NCI-H1105 treated with DMSO at 0.1 percent for 48 hours (cell line): ENCODE data around the gene GAB2.

ENCODE experiments used
- DNase-seq: peaks from one replicate; lab custom pipeline; 2025; lab: John Stamatoyannopoulos, UW

The GAB2 gene

DNA sequence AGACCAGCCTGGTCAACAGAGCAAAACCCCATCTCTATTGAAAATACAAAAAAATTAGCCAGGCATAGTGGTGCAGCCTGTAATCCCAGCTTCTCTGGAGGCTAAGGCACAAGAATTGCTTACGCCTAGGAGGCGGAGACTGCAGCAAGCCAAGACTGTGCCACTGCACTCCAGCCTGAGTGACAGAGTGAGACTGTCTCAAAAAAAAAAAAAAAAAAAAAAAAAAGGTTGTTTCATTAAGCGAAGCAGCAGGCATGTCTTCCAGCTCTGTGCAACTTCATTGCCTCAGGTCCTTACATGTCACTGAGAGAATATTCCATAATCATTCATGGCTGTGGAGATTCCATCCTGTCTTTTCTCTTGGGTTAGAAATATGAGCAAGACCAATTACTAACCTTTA lies 16.9 kb downstream of the GAB2 start:
- DNase-seq: no peak

DNA sequence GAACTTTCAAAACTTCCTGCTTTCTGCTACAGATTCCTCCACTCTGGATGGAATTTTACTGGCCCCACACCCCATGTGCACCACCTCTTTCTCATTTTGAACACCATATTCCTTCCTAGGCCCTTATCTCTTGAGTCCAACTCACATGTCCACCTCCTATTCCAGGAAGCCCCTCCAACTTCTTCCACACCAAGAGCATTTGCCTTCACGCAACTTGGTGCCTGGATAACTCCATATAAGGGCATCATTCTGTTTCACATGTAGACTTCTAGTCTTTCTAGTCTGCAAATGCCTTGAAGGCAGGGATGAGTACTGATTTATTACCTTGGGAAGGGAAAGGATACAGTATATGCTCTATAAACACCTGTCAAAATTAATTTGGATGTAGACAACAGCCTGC lies 17.5 kb downstream of the GAB2 start:
- DNase-seq: no peak

DNA sequence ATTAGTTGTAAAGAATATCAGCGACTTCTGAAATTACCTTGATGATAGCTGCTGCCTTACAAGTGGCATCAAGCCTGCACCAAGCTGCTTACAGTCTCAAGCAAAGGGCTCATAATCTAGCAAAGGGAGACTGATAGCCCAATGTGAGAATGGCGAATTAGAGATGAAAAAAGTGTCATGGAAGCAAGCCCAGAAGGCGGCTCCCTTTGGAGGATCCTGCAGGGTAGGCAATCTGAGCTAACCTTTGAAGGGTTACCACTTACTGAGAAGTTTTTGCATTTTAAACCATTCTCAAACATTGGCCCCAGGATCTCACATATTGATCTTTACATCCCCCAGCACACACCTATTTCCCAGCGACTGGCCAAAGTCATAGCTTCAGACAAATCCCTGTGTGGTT lies 18.5 kb downstream of the GAB2 start:
- no peak for DNase-seq

DNA sequence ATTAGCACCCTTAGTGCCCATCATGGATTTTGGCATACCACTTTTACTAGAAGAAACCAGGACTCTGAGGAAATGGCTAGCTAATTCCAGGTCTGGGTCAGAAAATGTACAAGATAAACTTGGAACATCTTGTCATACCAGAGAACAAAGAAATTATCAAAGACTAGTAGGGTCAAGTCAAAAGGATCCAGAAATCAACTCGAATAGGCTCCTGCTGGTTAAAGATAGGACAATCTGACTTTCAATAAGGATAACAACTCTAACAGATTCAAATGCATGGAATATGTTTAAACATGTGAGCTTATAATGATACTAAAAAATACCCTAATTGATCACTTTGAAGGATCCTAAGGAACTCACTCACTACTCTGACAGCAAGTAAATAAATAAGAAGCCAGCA lies 18.9 kb downstream of the GAB2 start:
- DNase-seq: no peak

DNA sequence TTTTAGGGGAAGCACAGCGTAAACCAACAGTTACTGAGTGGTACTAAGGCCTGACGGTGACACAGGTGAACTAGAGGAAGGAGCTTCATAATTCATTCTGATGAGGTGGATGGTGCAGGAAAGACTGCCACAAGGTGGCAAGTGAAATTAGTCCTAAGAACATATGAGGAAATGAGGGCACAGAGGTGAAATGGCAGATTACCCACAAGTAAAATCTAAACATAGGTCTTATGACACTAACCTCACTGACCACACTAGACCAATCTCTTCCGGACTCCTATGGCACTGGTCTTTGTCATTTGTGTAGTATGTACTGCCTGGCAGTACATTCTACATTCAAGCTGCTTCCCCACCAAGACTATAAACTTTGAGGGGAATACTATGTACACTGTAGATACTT lies 20.2 kb downstream of the GAB2 start:
- no peak for DNase-seq

DNA sequence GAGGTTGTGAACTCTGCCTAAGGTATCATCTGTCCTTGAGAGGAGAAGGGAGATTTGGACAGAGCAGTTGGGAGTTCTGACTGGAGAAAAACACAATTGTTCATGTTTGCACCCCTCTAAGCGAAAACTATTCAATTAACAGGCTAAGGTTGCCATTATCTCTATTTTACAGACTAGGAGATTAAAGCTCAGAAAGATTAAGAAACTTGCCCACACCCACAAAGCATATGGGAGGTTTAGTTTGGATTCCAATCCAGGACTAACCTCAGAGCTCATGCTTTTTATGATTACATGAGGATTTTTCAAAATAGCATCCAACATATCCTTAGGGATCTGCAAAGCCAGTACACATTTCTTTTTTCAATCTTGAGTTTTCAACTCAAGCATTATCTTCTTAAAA lies 22.0 kb downstream of the GAB2 start:
- DNase-seq: no peak

DNA sequence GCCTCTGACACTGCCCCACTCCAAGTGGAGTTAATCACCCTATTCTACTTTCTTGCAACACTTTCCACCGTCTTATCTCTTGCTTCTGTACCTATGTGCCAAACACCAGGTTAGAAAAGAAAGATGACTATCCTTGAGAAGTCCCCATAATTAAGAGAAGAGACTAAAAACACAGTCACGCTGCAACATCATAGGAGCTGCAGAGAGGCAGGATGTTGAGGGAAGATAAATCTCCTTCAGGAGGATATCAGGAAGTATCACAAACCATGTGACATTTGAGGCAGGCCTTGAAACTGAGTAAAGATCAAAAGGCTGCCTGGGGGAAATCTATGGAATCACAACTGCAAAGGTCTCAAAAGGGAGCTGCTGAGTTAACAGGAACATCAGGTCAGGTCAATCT lies 24.8 kb downstream of the GAB2 start:
- DNase-seq: no peak

DNA sequence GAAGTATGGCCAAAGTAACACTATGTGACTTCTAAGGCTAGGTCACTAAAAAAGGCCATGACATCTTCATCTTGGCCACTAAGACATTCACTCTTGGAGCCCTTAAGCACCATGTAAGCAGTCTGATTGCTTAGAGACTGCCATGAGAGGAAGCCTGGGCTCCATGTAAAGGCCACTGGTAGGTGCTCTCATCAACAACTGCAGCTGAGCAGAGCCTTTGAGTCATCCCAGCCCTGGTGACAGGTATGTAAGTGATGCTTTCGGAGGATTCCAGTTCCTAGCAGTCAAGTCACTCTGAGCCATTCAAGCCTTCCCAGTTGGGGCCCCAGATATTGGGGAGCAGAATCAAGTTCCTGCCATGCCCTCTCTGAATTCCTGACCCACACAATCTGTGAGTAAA lies 26.2 kb downstream of the GAB2 start:
- DNase-seq: no peak

DNA sequence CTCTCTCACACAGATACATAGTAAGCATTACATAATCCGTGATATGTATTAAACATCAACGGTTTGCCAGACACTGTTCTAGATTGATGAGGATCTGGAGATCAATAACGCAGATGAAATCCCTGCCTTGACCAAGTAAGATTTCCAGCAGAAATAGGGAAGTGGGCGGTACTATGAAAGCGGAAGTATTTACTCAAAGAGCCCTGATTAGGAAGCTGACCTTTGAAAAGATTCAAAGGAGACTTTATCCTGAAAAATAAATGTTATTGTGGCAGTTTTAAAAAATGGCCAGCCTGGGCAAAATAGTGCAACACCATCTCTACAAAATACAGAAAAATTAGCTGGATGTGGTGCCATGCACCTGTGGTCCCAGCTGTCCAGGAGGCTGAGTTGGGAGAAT lies 26.8 kb downstream of the GAB2 start:
- no peak for DNase-seq

DNA sequence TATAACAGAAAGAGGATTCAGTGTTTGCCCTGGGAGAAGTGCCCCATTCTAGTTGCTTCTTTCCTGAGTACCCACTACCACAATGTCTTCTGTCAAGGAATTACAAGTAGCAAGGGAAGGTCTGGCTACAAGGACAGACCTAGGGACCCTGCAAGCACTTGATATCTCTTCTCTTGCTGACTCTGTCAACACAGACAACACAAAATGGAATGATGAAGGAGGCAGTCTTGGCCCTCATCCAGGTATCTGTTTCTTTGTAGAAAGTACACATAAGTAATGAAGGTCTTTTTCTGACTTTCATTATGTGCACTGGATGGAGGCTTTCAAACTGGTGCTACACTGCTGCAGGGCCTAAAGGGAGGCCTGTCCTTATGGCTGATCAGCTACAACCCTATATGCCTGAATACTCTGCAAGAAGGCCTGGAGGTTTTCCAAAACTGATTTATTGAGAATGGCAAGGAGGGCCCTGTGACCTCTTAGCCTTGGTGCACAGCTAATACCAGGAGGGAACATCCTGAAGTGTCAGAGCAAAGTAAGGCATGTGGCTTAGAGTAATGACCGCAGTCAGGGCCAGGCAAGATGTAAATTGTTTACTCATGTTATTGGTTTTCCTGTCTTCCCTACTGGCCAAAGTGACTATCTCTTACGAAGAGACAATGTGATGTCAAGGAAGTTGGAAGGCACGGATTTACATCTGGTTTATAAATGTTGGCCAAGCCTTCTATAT lies 31.2 kb downstream of the GAB2 start:
- DNase-seq: no peak

DNA sequence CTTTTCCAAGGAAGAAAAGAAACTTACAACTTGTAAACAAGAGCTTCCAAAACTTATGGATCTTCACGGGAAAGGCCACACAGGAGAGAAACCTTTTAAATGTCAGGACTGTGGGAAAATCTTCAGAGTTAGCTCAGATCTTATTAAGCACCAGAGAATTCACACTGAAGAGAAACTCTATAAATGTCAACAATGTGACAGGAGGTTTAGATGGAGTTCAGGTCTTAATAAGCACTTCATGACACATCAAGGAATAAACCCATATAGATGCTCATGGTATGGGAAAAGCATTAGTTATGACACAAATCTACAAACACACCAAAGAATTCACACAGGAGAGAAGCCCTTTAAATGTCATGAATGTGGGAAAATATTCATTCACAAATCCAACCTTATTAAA lies 32.4 kb downstream of the GAB2 start:
- no peak for DNase-seq

DNA sequence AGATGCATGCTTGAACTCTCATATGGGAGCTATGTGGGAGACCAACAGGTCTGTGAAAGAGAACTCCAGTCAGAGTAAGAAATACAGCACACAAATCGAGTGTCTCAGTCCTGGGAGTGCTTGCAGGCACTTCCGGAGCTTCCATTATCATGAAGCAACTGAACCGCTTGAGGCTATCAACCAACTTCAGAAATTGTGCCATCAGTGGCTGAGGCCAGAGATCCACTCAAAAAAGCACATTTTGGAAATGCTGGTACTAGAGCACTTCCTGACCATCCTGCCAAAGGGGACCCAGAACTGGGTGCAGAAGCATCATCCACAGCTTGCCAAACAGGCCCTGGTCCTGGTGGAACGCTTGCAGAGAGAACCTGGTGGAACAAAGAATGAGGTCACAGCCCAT lies 33.4 kb downstream of the GAB2 start:
- no peak for DNase-seq

DNA sequence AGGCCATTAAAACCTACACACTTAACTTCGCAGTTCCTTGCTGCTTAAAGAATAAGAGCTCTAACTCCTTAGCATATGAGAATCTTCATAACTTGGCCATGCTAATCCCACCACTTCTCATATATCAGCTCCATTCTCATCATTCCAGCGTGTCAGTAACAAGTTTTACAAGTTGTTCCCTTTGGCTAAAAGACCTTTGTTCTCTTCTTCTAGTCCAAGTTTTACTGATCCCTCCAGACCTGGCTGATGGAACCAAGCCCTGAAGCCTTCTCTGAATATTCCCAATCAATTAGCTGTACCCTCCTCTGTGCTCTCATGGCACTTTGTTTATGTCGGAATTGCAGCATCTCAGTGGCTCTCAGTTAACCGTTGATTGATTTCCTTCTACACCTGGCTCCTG lies 35.8 kb downstream of the GAB2 start:
- DNase-seq: no peak

DNA sequence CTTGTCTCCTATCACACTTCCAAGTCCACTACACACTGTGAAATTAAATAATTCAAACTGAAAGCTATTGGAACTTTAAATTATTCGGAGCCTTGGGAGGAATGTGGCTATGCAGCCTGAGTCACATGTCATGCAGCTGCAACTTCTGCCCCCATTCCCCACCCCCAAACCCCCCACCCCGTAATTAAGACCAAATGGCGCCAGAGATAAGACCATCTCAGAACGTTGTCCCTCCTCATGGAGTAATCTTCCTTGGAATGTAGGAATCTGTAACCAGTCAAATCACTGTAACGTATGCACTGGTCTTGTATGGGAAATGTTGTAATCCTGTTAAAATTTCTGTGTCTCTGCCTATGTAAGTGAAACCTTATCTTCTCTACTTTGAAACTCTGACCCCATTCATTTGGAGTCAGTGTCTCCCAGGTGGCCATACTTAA lies 37.0 kb downstream of the GAB2 start:
- DNase-seq: no peak

DNA sequence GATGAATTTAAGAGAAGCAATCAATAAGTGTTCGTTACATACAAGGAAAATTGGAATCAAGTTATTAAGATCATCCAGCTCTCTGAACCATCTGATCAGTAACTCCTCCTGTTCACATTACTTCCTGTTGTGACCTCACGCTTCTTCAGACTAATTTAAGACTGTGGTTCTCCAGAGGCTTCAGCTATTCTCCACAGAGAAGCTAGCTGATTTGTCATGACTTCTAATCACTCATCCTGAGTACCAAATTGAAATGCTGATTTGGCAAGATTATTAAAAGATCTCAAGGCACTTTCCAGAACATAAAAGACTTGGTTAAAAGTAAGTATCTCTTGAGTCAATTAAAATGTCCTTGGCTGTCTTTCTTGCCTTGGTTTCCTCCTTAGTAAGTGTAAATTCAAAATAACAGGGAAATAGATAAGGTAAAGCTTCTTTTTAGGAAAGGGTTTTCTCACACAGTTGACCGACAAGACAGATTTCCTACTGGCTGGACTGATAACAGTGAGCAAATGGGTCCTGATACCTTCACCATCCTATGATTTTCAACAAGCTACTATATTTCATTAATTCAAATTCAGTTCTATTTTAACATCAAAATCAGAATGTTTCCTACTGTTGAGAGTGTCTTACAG lies 38.5 kb downstream of the GAB2 start:
- DNase-seq: no peak

DNA sequence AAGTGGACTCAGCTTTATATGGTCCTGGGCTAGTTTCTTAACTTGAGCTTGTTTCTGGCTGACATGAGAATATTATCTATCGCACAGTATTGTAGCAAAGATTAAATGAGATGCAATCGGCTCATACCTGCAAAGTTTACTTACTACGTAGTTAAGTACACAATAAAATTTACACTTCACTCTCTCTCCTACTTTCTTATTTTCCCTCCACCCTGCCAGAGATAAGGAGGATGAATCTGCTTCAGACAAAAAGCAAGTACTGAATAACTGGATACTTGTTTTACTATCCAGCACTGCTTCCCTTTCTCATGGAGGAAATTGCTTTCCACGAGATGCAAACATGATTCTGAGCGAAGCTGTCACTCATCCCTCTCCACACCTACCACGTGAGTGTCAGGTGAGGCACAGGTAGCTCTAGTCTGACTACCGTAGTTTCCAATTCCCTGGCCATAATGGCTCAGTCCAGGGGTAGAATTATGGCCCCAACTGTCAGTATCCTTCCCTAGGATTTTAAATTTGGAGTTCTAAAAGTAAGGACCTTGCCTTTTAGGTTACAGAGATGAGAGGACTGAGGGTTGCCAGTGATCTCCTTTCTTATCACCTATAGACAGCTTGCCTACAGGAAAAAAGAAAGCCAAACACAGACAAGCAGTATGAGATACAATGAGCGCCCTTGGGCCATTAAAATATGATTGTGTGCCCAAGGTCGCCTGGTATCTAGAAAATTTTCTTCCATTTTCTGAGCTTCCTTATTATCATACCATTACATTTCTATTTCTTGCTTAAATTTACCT lies 39.8 kb downstream of the GAB2 start:
- no peak for DNase-seq

DNA sequence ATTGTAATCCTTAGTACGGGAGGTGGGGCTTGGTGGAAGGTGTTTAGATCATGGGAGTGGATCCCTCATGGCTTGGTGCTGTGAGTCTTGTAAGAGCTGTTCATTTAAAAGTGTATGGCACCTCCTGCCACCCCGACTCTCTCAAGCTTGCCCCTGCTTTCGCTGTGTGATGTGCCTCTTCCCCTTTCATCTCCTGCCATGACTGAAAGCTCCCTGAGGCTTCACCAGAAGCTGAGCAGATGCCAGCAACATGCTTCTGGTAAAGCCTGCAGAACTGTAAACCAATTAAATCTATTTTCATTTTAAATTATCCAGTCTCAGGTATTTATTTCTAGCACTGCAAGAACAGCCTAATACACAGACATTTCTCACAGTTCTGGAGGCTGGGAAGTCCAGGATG lies 40.8 kb downstream of the GAB2 start:
- DNase-seq: no peak

DNA sequence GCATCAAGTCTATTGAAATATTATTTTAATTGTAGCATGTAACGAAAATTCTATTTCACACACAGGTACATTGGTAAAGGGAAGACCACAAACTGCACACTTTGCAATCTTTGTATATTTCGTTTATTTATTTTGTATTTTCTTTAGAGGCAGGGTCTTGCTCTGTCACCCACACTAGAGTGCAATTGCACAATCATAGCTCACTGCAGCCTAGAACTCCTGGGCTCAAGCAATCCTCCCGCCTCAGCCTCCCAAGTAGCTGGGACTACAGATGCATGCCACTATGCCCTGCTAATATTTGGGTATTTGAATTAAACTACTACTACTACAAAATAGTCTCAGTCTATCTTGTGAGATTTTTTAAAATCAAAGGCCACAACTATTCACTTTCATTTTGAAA lies 42.7 kb downstream of the GAB2 start:
- no peak for DNase-seq

DNA sequence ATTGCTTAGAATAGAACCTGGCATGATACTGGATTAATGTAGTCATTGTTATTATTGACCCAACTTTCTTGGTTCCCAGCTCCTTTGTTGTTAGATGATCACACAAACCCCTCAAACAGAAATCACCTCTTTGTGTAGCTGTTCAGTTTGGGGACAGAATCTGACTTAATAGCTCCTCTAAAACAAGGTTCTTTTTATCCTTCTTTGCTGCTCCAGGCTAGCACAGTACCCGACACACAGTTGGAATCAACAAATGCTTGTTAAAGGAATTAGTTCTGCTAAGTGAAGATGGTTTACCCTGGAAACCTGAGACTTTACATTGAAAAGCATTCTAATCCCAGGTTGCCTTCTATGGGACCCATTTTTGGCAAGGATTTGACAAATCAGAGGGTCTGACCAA lies 43.9 kb downstream of the GAB2 start:
- DNase-seq: no peak

DNA sequence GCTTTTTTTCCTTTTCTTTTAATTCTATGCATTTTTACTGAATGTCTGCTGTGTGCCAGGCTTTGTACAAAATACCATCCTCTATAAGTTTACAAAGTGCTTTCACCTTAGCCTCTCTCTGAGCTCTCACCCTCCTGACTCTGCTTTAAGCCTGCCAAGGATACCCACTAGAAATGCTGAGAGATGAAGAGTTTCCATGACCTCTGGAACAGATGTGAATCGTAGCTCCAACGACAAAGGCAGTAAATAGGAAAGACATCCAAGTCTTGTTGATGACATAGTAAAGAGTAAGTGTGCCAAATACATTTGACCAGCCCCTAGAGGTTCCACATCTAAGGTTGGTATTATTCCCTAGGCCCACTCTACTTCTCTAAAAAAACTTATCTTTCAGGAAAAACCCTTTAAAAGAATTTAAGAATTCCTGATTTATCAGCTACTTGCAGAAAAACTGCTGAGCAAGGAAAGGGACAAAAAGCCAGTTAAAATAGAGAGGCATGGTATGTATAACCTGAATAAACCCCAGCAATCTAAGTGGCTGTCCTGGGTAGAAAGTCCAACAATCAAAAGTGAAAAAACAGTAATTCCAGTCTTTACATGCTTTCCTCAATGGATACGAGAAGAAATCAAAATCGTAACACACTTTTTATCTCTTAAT lies 45.4 kb downstream of the GAB2 start:
- DNase-seq: no peak

DNA sequence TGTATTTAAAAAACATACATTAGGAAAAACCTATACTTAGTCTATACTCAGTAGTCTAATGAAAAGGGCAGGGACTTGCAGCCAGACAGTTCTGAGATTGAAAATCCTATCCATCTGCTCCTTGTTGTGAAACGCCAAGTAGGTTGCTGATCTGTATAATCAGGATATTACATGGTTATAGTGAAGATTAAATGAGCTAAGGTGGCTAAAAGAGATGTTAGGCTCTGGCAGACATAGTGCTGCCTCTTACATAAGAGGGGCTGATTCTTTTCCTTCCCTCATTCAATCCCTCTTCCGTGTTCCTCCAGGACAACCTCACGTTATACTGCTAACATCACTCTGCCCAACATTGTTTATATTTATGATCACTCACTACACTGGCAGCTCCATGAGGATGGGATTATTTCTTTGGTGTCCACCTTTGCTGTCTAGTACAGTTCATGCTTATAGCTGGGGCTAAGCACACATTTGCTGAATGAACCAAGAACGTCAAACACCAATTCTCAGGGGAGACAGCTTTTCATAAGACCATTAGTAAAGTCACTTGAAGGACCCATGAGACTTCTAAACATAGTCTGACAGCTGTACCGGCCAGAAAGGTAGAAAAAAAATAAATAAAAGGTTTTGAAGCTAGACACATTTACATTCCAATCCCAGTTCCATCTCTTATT lies 46.3 kb downstream of the GAB2 start:
- no peak for DNase-seq
